IMR-90 (cell line): ENCODE data around the gene SORBS1. TPM values are rescaled to one million over a fixed set of nuclear protein-coding genes. Genes with fewer than 3 reads are reported as not detected.

Experiments
- ATAC-seq: fragments of 200-7000 bp; cut with Tn5 transposase; 2 replicates; pipeline ENCODE4 v1.9.1; 2020; ENCODE audit warnings: low read depth, mild to moderate bottlenecking, moderate library complexity
- BruUV-seq: library from RNA; stranded (reverse); fragments of 400-500 nt; replicated peaks from 2 replicates; lab custom pipeline; 2021; lab: Mats Ljungman, UMichigan
- CTCF ChIA-PET: fragments of 300-600 bp; formaldehyde crosslinking; extraction: SDS; loops from one replicate; lab custom pipeline; 2021; ENCODE audit warnings: antibody characterized with exemption; lab: Yijun Ruan, JAX
- POLR2A ChIA-PET: fragments of 300-600 bp; sonication (Branson Sonifier 250); formaldehyde crosslinking; loops from one replicate; lab custom pipeline; 2022; ENCODE audit warnings: antibody characterized with exemption; ENCODE audit not compliant: unreplicated experiment; lab: Charles Lee
- DNase-seq: peaks from one replicate; pipeline ENCODE4 v3.0.0; 2013
- H2AFZ ChIP-seq: replicated peaks from 2 replicates; pipeline ENCODE3; 2013; ENCODE audit warnings: low read length, mild to moderate bottlenecking; ENCODE audit not compliant: poor library complexity
- H2AK5ac ChIP-seq: 2 replicates; pipeline ENCODE4 v1.6.1; 2013; ENCODE audit warnings: low read depth, low read length, inconsistent platforms
- H2AK9ac ChIP-seq: replicated peaks from 2 replicates; pipeline ENCODE3; 2013; ENCODE audit warnings: mild to moderate bottlenecking, low read depth, low read length, moderate library complexity; ENCODE audit not compliant: poor library complexity
- H2BK120ac ChIP-seq: 2 replicates; pipeline ENCODE4 v1.6.1; 2013; ENCODE audit warnings: low read depth, low read length, inconsistent platforms
- H2BK15ac ChIP-seq: 3 replicates; pipeline ENCODE4 v1.6.1; 2013; ENCODE audit warnings: low read depth, low read length, inconsistent platforms
- H2BK20ac ChIP-seq: 2 replicates; pipeline ENCODE4 v1.6.1; 2013; ENCODE audit warnings: low read depth, mild to moderate bottlenecking, inconsistent platforms, low read length, moderate library complexity
- H2BK5ac ChIP-seq: 2 replicates; pipeline ENCODE4 v1.6.1; 2013; ENCODE audit warnings: mild to moderate bottlenecking, low read depth, low read length, inconsistent platforms; ENCODE audit not compliant: poor library complexity, severe bottlenecking
- H3K14ac ChIP-seq: replicated peaks from 2 replicates; pipeline ENCODE4 v1.6.1; 2013; ENCODE audit warnings: low read depth, low read length, inconsistent platforms
- H3K18ac ChIP-seq: 2 replicates; pipeline ENCODE4 v1.6.1; 2013; ENCODE audit warnings: low read depth, low read length, control low read depth
- H3K23ac ChIP-seq: 2 replicates; pipeline ENCODE4 v1.6.1; 2013; ENCODE audit warnings: low read depth, low read length, inconsistent platforms
- H3K27ac ChIP-seq: 2 replicates; pipeline ENCODE4 v1.5.1; 2013; ENCODE audit warnings: mild to moderate bottlenecking, control low read depth, low read length; ENCODE audit not compliant: insufficient read depth
- H3K27me3 ChIP-seq: 2 replicates; pipeline ENCODE4 v1.6.1; 2013; ENCODE audit warnings: low read length; ENCODE audit not compliant: control insufficient read depth, insufficient read depth
- H3K36me3 ChIP-seq: 2 replicates; pipeline ENCODE4 v1.6.1; 2013; ENCODE audit warnings: low read length, mixed read lengths; ENCODE audit not compliant: control insufficient read depth, insufficient read depth
- H3K4ac ChIP-seq: 2 replicates; pipeline ENCODE4 v1.6.1; 2013; ENCODE audit warnings: low read depth, low read length, inconsistent platforms
- H3K4me1 ChIP-seq: 2 replicates; pipeline ENCODE4 v1.6.1; 2013; ENCODE audit warnings: low read length, mixed read lengths; ENCODE audit not compliant: control insufficient read depth, insufficient read depth
- H3K4me2 ChIP-seq: 2 replicates; pipeline ENCODE4 v1.6.1; 2013; ENCODE audit warnings: low read depth, mild to moderate bottlenecking, control low read depth, low read length, moderate library complexity
- H3K4me3 ChIP-seq: 2 replicates; pipeline ENCODE4 v1.5.1; 2013; ENCODE audit warnings: low read depth, mild to moderate bottlenecking, control low read depth, low read length, moderate library complexity; ENCODE audit not compliant: insufficient read depth
- H3K56ac ChIP-seq: 2 replicates; pipeline ENCODE4 v1.6.1; 2013; ENCODE audit warnings: low read length, inconsistent platforms; ENCODE audit not compliant: insufficient read depth; ENCODE audit errors: extremely low read depth
- H3K79me1 ChIP-seq, 2 experiments: 2 replicates each; pipeline ENCODE4 v1.6.1; 2013; ENCODE audit warnings: low read length in 2 of 2, inconsistent platforms in 1 of 2, low read depth in 1 of 2
- H3K9ac ChIP-seq: 2 replicates; pipeline ENCODE4 v1.6.1; 2013; ENCODE audit warnings: low read depth, low read length, control low read depth
- H3K9me1 ChIP-seq: 2 replicates; pipeline ENCODE4 v1.6.1; 2013; ENCODE audit warnings: low read length, inconsistent platforms; ENCODE audit not compliant: insufficient read depth
- H3K9me3 ChIP-seq: 2 replicates; pipeline ENCODE4 v1.6.1; 2013; ENCODE audit warnings: low read length; ENCODE audit not compliant: control insufficient read depth, insufficient read depth
- H4K20me1 ChIP-seq: 2 replicates; pipeline ENCODE4 v1.6.1; 2013; ENCODE audit warnings: low read length, inconsistent platforms; ENCODE audit not compliant: insufficient read depth
- H4K5ac ChIP-seq: 2 replicates; pipeline ENCODE4 v1.6.1; 2013; ENCODE audit warnings: mild to moderate bottlenecking, low read depth, low read length, control low read depth
- H4K8ac ChIP-seq, 2 experiments: 2 replicates each; pipeline ENCODE4 v1.6.1; 2013; ENCODE audit warnings: low read depth in 2 of 2, low read length in 2 of 2, control low read depth in 1 of 2, inconsistent platforms in 1 of 2
- H4K91ac ChIP-seq: 2 replicates; pipeline ENCODE4 v1.6.1; 2013; ENCODE audit warnings: low read depth, low read length, inconsistent platforms; ENCODE audit not compliant: insufficient read depth
- NFE2L2 ChIP-seq: fragments of 150-350 bp; IDR thresholded peaks from 2 replicates; pipeline ENCODE4 v1.6.1; 2016; ENCODE audit warnings: low read depth, mild to moderate bottlenecking, low read length
- POLR2A ChIP-seq: IDR thresholded peaks from 2 replicates; pipeline ENCODE4 v1.6.1; 2012; ENCODE audit warnings: mild to moderate bottlenecking, low read depth, low read length
- WGBS, 2 experiments: methylation state at CpG; one replicate each; pipeline versions ENCODE4 v1.1.5 to v1.1.7; 2013; ENCODE audit warnings: missing lambda C conversion rate in 2 of 2; ENCODE audit not compliant: insufficient read length in 1 of 2; ENCODE audit errors: extremely low coverage in 2 of 2; 5-methylcytosine and 5-hydroxymethylcytosine counted together
- dilution Hi-C: fragments of 300-500 bp; cut with HindIII; formaldehyde crosslinking; loops from one replicate; pipeline ENCODE4 v1.14.3; 2018; ENCODE audit warnings: low sequenced_read_pairs; ENCODE audit not compliant: unreplicated experiment
- in situ Hi-C: fragments of 300-500 bp; cut with MboI; formaldehyde crosslinking; loops from 3 replicates; pipeline ENCODE4 v1.14.3; 2019; ENCODE audit warnings: low sequenced_read_pairs, inconsistent platforms, mixed read lengths
- intact Hi-C: fragments of 100-400 bp; cut with micrococcal nuclease; formaldehyde crosslinking; loops from 2 replicates; pipeline ENCODE4 v1.10.0; 2022
- polyA plus RNA-seq, 3 experiments: library from polyadenylated mRNA; depleted of rRNA; stranded (reverse); fragments of >200 nt; gene quantifications; 2 replicates each; pipeline ENCODE4 v1.2.3, GENCODE V29; 2012; ENCODE audit warnings: low replicate concordance in 1 of 3
- total RNA-seq: library from RNA; depleted of rRNA; stranded (reverse); fragments of >200 nt; gene quantifications from 2 replicates; pipeline ENCODE4 v1.2.3, GENCODE V29; 2012

Gene SORBS1
- total and polyA plus RNA-seq, 2 of the 4 experiments (the other 2 are of a cell fraction) = 0.18 to 0.32 TPM

GRCh38 chr10:95579835-95580535 lies 18.8 kb upstream of the SORBS1 start:
- intact Hi-C loops (no loop called here), dilution Hi-C loops (no loop called here), in situ Hi-C loops (no loop called here)
- H4K8ac ChIP-seq = no peak overlapping the region
- no CpG with 5 or more reads among the region's 2 CpGs for WGBS, 2 experiments
- TF ChIP-seq POLR2A = no peak
- TF ChIP-seq NFE2L2 = no peak
- H3K56ac ChIP-seq = no peak overlapping the region
- no peak overlapping the region for H2BK120ac ChIP-seq
- H3K36me3 ChIP-seq = no peaks in the 10 kb centered on the region
- H3K79me1 ChIP-seq = no peaks in the 10 kb centered on the region
- no peak overlapping the region for H2AK5ac ChIP-seq
- no peaks in the 10 kb centered on the region for H3K9me3 ChIP-seq
- CTCF ChIA-PET = no interaction called here
- H3K23ac ChIP-seq = no peak overlapping the region
- H3K27me3 ChIP-seq = peaks cover 4% of the 10 kb centered on the region
- no peak overlapping the region for H3K4me2 ChIP-seq
- H2AFZ ChIP-seq = no peak overlapping the region
- no peak overlapping the region for H3K27ac ChIP-seq
- no TSS peak for BruUV-seq
- no peak overlapping the region for H2BK20ac ChIP-seq
- H3K9me1 ChIP-seq = no peaks in the 10 kb centered on the region
- H2BK5ac ChIP-seq = no peak overlapping the region
- no peak overlapping the region for H3K14ac ChIP-seq
- no peak overlapping the region for H3K9ac ChIP-seq
- POLR2A ChIA-PET = no interaction called here
- ATAC-seq (no peak), DNase-seq (no peak)
- no peak overlapping the region for H2AK9ac ChIP-seq
- no peaks in the 10 kb centered on the region for H3K4me1 ChIP-seq
- no peak overlapping the region for H4K5ac ChIP-seq
- no peak overlapping the region for H3K4me3 ChIP-seq
- no peak overlapping the region for H3K4ac ChIP-seq
- H4K20me1 ChIP-seq = no peaks in the 10 kb centered on the region
- H2BK15ac ChIP-seq = no peak overlapping the region
- no peak overlapping the region for H3K18ac ChIP-seq
- no peak overlapping the region for H4K91ac ChIP-seq
